ENCODE results near the gene APOBEC4.
"Not testable (repeated sequence)": the region's sequence is repeated elsewhere in the genome, so short reads cannot be mapped to it uniquely, and the experiment has no call there.

DNA sequence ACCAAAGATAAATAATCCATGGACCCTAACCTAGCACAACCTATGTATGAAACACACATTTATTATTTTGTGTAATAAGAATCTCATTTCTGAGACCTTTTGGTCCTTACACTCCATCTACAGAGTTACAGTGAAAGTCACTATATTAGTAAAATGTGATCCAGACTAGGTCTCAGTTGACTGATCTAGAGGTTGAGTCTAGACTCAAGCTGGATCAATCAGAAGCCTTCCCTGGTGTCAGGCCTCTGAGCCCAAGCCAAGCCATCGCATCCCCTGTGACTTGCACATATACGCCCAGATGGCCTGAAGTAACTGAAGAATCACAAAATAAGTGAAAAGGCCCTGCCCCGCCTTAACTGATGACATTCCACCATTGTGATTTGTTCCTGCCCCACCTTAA lies 40.1 kb downstream of the APOBEC4 start:
- not testable (repeated sequence) for TF ChIP-seq EZH2 (conservative IDR thresholded peaks at IDR 0.05; ENCODE audit: low read depth, low read length); ZMYM3 (CRISPR knock-in tag; IDR thresholded peaks at IDR 0.05); SMARCC2 (IDR thresholded peaks at IDR 0.05); ZNF3 (CRISPR knock-in tag; IDR thresholded peaks at IDR 0.05); ATF7 (IDR thresholded peaks at IDR 0.05); ATF7 (CRISPR knock-in tag; IDR thresholded peaks at IDR 0.05)
- TF ChIP-seq, protein P1, sequence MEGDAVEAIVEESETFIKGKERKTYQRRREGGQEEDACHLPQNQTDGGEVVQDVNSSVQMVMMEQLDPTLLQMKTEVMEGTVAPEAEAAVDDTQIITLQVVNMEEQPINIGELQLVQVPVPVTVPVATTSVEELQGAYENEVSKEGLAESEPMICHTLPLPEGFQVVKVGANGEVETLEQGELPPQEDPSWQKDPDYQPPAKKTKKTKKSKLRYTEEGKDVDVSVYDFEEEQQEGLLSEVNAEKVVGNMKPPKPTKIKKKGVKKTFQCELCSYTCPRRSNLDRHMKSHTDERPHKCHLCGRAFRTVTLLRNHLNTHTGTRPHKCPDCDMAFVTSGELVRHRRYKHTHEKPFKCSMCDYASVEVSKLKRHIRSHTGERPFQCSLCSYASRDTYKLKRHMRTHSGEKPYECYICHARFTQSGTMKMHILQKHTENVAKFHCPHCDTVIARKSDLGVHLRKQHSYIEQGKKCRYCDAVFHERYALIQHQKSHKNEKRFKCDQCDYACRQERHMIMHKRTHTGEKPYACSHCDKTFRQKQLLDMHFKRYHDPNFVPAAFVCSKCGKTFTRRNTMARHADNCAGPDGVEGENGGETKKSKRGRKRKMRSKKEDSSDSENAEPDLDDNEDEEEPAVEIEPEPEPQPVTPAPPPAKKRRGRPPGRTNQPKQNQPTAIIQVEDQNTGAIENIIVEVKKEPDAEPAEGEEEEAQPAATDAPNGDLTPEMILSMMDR (CRISPR knock-in tag; IDR thresholded peaks at IDR 0.05): not testable (repeated sequence)
